HepG2 (cell line): ENCODE results near the gene NSD1. TPM values are rescaled to one million over a fixed set of nuclear protein-coding genes. Genes with fewer than 3 reads are reported as not detected.

ENCODE experiments used
- ATAC-seq: fragments of 200-7000 bp; cut with Tn5 transposase; 3 replicates; pipeline ENCODE4 v1.9.1; 2020; ENCODE audit warnings: mild to moderate bottlenecking, moderate library complexity
- BruUV-seq: library from RNA; stranded (reverse); fragments of 400-500 nt; replicated peaks from 2 replicates; lab custom pipeline; 2021; lab: Mats Ljungman, UMichigan
- CTCF ChIA-PET: fragments of 300-600 bp; formaldehyde crosslinking; extraction: SDS; loops from one replicate; lab custom pipeline; 2021; ENCODE audit warnings: low total read pairs, inconsistent platforms, low intra/inter-chr PET ratio; lab: Yijun Ruan, JAX
- POLR2A ChIA-PET: fragments of 350-600 bp; sonication (Branson Sonifier 250); formaldehyde crosslinking; loops from one replicate; lab custom pipeline; 2020; ENCODE audit warnings: antibody characterized with exemption, inconsistent platforms; lab: Yijun Ruan, JAX
- DNase-seq: peaks from one replicate; pipeline ENCODE4 v3.0.0-alpha.2; 2015; ENCODE audit warnings: low spot score
- FAIRE-seq: peaks from 3 replicates; lab custom pipeline; 2011; peaks lifted over from hg19 to GRCh38; lab: Jason Lieb, UNC
- H2AFZ ChIP-seq: one replicate; pipeline ENCODE4 v1.6.1; 2011; ENCODE audit warnings: low read length, inconsistent platforms
- H3K27ac ChIP-seq: fragments of 300-600 bp; 3 replicates; pipeline ENCODE4 v1.8.0; 2011; ENCODE audit warnings: mixed run types, mild to moderate bottlenecking, mixed read lengths, low read length, inconsistent platforms; ENCODE audit not compliant: insufficient read depth; ENCODE audit errors: extremely low read length
- H3K27me3 ChIP-seq, 2 experiments: fragments of 200-600 bp in 1 of 2; 2 replicates in 1 of 2; 3 replicates in 1 of 2; pipeline versions ENCODE4 v1.6.0 to v1.8.0; 2011; ENCODE audit warnings: low read length in 2 of 2, mild to moderate bottlenecking in 2 of 2, moderate library complexity in 2 of 2, inconsistent platforms in 1 of 2; ENCODE audit not compliant: insufficient read depth in 2 of 2, control insufficient read depth in 1 of 2
- H3K36me3 ChIP-seq, 2 experiments: fragments of 200-600 bp in 1 of 2; replicated peaks in 1 of 2; 2 replicates in 1 of 2; 3 replicates in 1 of 2; pipeline versions ENCODE4 v1.5.1 to v1.8.0; 2011; ENCODE audit warnings: low read length in 2 of 2, inconsistent platforms in 1 of 2; ENCODE audit not compliant: insufficient read depth in 2 of 2, control insufficient read depth in 1 of 2
- H3K4me1 ChIP-seq: 2 replicates; pipeline ENCODE4 v1.5.1; 2012; ENCODE audit warnings: low read length, inconsistent platforms; ENCODE audit not compliant: insufficient read depth
- H3K4me2 ChIP-seq: 2 replicates; pipeline ENCODE4 v1.6.0; 2011; ENCODE audit warnings: low read depth, low read length, inconsistent platforms
- H3K4me3 ChIP-seq, 3 experiments: fragments of 200-600 bp in 1 of 3; sonication (generic), shearing (Covaris generic) in 1 of 3; replicated peaks in 1 of 3; 2 replicates each; pipeline ENCODE4 v1.5.1; 2011 to 2016; ENCODE audit warnings: low read length in 3 of 3, inconsistent platforms in 2 of 3, low read depth in 2 of 3, mild to moderate bottlenecking in 2 of 3, control low read depth in 1 of 3, mixed read lengths in 1 of 3; ENCODE audit not compliant: insufficient read depth in 1 of 3
- H3K79me2 ChIP-seq: one replicate; pipeline ENCODE4 v1.6.1; 2011; ENCODE audit warnings: low read length, inconsistent platforms; ENCODE audit not compliant: insufficient read depth
- H3K9ac ChIP-seq: 2 replicates; pipeline ENCODE4 v1.6.0; 2011; ENCODE audit warnings: mild to moderate bottlenecking, low read depth, low read length, inconsistent platforms; ENCODE audit not compliant: insufficient read depth
- H3K9me3 ChIP-seq: 2 replicates; pipeline ENCODE4 v1.5.1; 2012; ENCODE audit warnings: mild to moderate bottlenecking, low read length
- H4K20me1 ChIP-seq: 2 replicates; pipeline ENCODE4 v1.6.0; 2011; ENCODE audit warnings: inconsistent platforms, mild to moderate bottlenecking, low read length, moderate library complexity; ENCODE audit not compliant: insufficient read depth
- FOXK2 ChIP-seq: fragments of 450-650 bp; IDR thresholded peaks from 2 replicates; pipeline ENCODE4 v1.6.1; 2016
- HOXA7 ChIP-seq: sonication (generic); formaldehyde crosslinking; IDR thresholded peaks from 2 replicates; pipeline ENCODE4 v1.8.1; 2022; ENCODE audit warnings: mild to moderate bottlenecking, missing genetic modification reagents, moderate library complexity
- POGZ ChIP-seq: sonication (generic); formaldehyde crosslinking; IDR thresholded peaks from 2 replicates; pipeline ENCODE4 v1.4.0; 2020; ENCODE audit warnings: mild to moderate bottlenecking, missing genetic modification reagents
- REL ChIP-seq: sonication (generic); formaldehyde crosslinking; conservative IDR thresholded peaks from 2 replicates; pipeline ENCODE4 v1.8.0; 2022; ENCODE audit warnings: mild to moderate bottlenecking, missing genetic modification reagents, moderate library complexity
- ZNF567 ChIP-seq: sonication (generic); formaldehyde crosslinking; IDR thresholded peaks from 2 replicates; pipeline ENCODE4 v1.8.1; 2023; ENCODE audit warnings: mild to moderate bottlenecking, missing genetic modification reagents, borderline replicate concordance
- ZNF691 ChIP-seq: sonication (generic); formaldehyde crosslinking; IDR thresholded peaks from 2 replicates; pipeline ENCODE4 v1.4.0; 2020; ENCODE audit warnings: missing genetic modification reagents, low read depth, mild to moderate bottlenecking, borderline replicate concordance
- ZNF841 ChIP-seq: sonication (generic); formaldehyde crosslinking; IDR thresholded peaks from 2 replicates; pipeline ENCODE4 v1.8.1; 2023; ENCODE audit warnings: missing genetic modification reagents, borderline replicate concordance
- WGBS: methylation state at CpG from one replicate; pipeline ENCODE4 v1.1.6; 2017; ENCODE audit warnings: low lambda C conversion rate; 5-methylcytosine and 5-hydroxymethylcytosine counted together
- in situ Hi-C: cut with HindIII; loops from 2 replicates; pipeline ENCODE4 v1.10.0; 2017; ENCODE audit warnings: low pct_unique_long_range_greater_than_20kb; ENCODE audit not compliant: extremely low pct_ligation_motif_present
- intact Hi-C: fragments of 100-400 bp; cut with micrococcal nuclease; formaldehyde crosslinking; loops from one replicate; pipeline ENCODE4 v1.10.0; 2022; ENCODE audit not compliant: unreplicated experiment
- polyA plus RNA-seq, 8 experiments: library from polyadenylated mRNA; depleted of rRNA in 3 of 8; stranded (reverse) in 7 of 8; unstranded in 1 of 8; fragments of >200 nt; fragmentation: Illumina TruSeq in 4 of 8; extraction: Trizol in 4 of 8; gene quantifications; 2 replicates each; pipeline versions ENCODE4 v1.2.1 to v1.2.3, GENCODE V29; 2011 to 2016; ENCODE audit warnings: low read depth in 4 of 8, missing spikeins in 1 of 8, mixed read lengths in 1 of 8; ENCODE audit not compliant: insufficient read depth in 1 of 8
- total RNA-seq, 5 experiments: library from RNA; depleted of rRNA; stranded (reverse); fragments of >200 nt; fragmentation: Illumina TruSeq; extraction: Trizol; gene quantifications; 2 replicates each; pipeline ENCODE4 v1.2.3, GENCODE V29; 2016; ENCODE audit warnings: low read depth in 1 of 5
- TF ChIP-seq, protein P1 (sequence below): IDR thresholded peaks from 2 replicates; pipeline ENCODE4 v1.6.1; 2016; ENCODE audit warnings: missing biosample characterization, missing genetic modification reagents, low read depth
- TF ChIP-seq, protein P2 (sequence below): fragments of 450-650 bp; IDR thresholded peaks from 2 replicates; pipeline ENCODE4 v1.6.1; 2017; ENCODE audit warnings: mild to moderate bottlenecking

Gene NSD1
- total and polyA plus RNA-seq, 2 of the 13 experiments (the other 11 are each of a cell fraction or from before 2014, with no cell fraction given), result 0.01 to 0.09 TPM

DNA sequence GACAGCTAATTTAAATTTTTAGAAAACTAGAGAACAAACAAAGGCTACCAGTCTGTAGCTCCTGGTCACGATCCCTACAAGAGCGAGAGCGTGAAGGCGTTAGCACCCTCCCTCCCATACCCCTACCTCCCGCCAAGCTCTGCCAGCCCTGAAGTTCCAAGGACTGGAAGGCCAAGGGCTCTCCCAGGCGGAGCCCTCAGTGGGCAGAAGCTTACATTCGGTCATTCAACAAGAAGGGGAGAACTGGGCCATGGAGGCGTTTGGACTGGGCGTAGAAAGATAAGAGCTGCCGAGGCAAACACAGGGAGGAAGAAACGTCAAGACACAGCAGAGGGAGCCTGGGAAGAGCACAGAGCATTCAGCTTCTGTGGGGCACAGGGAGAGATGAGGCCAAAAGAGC is 175.2 kb downstream of the NSD1 start:
- Histone ChIP-seq H3K27ac (no peak overlapping the region), H3K4me3 (no peak overlapping the region), H4K20me1 (peaks cover 24% of the 10 kb centered on the region), H3K4me1 (peaks cover 49% of the 10 kb centered on the region), H3K27me3 (no peaks in the 10 kb centered on the region; a peak in 1 of 5 replicates), H3K9me3 (no peaks in the 10 kb centered on the region), H2AFZ (no peak overlapping the region), H3K36me3 (peaks cover 7 to 27% of the 10 kb centered on the region in 2 experiments), H3K9ac (no peak overlapping the region), H3K4me2 (no peak overlapping the region), H3K79me2 (peaks cover 24% of the 10 kb centered on the region)
- ATAC-seq (no peak), FAIRE-seq (no peak), DNase-seq (no peak)
- intact Hi-C loops, result no loop called here
- CTCF ChIA-PET, result interaction anchor here (1.6 kb wide), 1 partner anchor 28 kb away, joined by 9 read pairs; no protein-coding TSS in a partner anchor
- POLR2A ChIA-PET, result interaction anchor here (0.9 to 1.9 kb wide), 4 partner anchors 43 to 146 kb away, joined by 3 to 7 read pairs (median 4); partner anchors contain the start of gene LMAN2
- 96% methylated on average over 11 of the region's 11 CpGs for WGBS
- in situ Hi-C loops, result no loop called here
- no TSS peak for BruUV-seq
- TF ChIP-seq ZNF841 (CRISPR knock-in tag) (no peak), HOXA7 (CRISPR knock-in tag) (no peak)
- TF ChIP-seq, protein P1, sequence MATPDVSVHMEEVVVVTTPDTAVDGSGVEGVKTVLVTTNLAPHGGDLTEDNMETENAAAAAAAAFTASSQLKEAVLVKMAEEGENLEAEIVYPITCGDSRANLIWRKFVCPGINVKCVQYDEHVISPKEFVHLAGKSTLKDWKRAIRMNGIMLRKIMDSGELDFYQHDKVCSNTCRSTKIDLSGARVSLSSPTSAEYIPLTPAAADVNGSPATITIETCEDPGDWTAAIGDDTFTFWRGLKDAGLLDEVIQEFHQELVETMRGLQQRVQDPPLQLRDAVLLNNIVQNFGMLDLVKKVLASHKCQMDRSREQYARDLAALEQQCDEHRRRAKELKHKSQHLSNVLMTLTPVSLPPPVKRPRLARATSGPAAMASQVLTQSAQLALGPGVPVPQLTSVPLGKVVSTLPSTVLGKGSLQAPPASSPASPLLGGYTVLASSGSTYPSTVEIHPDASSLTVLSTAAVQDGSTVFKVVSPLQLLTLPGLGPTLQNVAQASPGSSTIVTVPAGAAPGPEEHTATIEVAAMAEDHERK (CRISPR knock-in tag), result no peak

GRCh38 chr5:177309351-177310191 is 176.0 kb downstream of the NSD1 start:
- peaks cover 57% of the 10 kb centered on the region for H3K4me1 ChIP-seq
- CTCF ChIA-PET, result interaction anchor here (1.2 to 1.6 kb wide), 3 partner anchors 8 to 146 kb away, joined by 3 to 9 read pairs (median 6); no protein-coding TSS in a partner anchor
- H3K4me2 ChIP-seq, result peak overlapping the region; percentile 89; the same call in 1 of the 2 replicates
- intact Hi-C loops, result loop anchor here (5.0 kb wide), 1 partner anchor 188 kb away; the partner anchor contains the start of gene PDLIM7
- H3K4me3 ChIP-seq, result no peak overlapping the region
- no peak overlapping the region for H2AFZ ChIP-seq
- H3K27me3 ChIP-seq, result no peaks in the 10 kb centered on the region
- peaks cover 7 to 27% of the 10 kb centered on the region in 2 experiments for H3K36me3 ChIP-seq
- POLR2A ChIA-PET, result interaction anchor here (0.6 to 4.0 kb wide), 12 partner anchors 42 to 223 kb away, joined by 3 to 30 read pairs (median 4); partner anchors contain the start of genes FGFR4, LMAN2 and PDLIM7
- H3K79me2 ChIP-seq, result peaks cover 16% of the 10 kb centered on the region
- peak; percentile 92 for FAIRE-seq
- H3K9me3 ChIP-seq, result no peaks in the 10 kb centered on the region
- WGBS, result 80% methylated on average over 4 of the region's 10 CpGs
- no peak overlapping the region for H3K9ac ChIP-seq
- H3K27ac ChIP-seq, result no peak overlapping the region
- DNase-seq, result peak; percentile 79
- peaks cover 19% of the 10 kb centered on the region for H4K20me1 ChIP-seq
- no TSS peak for BruUV-seq
- peak; percentile 56 for ATAC-seq
- in situ Hi-C loops, result loop anchor here (5.0 kb wide), 2 partner anchors 53 to 138 kb away; partner anchors contain the start of gene PRR7
- TF ChIP-seq ZNF691 (CRISPR knock-in tag) (no peak), ZNF567 (CRISPR knock-in tag) (no peak), FOXK2 (no peak), REL (no peak), POGZ (0 out of 2 replicates have a peak, but pooled peaks have one; percentile 13)
- TF ChIP-seq, protein P2, sequence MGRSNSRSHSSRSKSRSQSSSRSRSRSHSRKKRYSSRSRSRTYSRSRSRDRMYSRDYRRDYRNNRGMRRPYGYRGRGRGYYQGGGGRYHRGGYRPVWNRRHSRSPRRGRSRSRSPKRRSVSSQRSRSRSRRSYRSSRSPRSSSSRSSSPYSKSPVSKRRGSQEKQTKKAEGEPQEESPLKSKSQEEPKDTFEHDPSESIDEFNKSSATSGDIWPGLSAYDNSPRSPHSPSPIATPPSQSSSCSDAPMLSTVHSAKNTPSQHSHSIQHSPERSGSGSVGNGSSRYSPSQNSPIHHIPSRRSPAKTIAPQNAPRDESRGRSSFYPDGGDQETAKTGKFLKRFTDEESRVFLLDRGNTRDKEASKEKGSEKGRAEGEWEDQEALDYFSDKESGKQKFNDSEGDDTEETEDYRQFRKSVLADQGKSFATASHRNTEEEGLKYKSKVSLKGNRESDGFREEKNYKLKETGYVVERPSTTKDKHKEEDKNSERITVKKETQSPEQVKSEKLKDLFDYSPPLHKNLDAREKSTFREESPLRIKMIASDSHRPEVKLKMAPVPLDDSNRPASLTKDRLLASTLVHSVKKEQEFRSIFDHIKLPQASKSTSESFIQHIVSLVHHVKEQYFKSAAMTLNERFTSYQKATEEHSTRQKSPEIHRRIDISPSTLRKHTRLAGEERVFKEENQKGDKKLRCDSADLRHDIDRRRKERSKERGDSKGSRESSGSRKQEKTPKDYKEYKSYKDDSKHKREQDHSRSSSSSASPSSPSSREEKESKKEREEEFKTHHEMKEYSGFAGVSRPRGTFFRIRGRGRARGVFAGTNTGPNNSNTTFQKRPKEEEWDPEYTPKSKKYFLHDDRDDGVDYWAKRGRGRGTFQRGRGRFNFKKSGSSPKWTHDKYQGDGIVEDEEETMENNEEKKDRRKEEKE, result no peak
